Mucosa of descending colon (tissue), 3 donors: ENCODE data around the gene PIK3CD. TPM values are rescaled to one million over a fixed set of nuclear protein-coding genes. Genes with fewer than 3 reads are reported as not detected.

Experiments used
- ATAC-seq: fragments of 200-7000 bp; cut with Tn5 transposase; one replicate; pipeline ENCODE4 v1.9.1; 2020; ENCODE audit warnings: mild to moderate bottlenecking, moderate library complexity
- DNase-seq, 3 donors: peaks; one replicate each; pipeline ENCODE4 v3.0.0-alpha.2; 2020
- H3K36me3 ChIP-seq: fragments of 200-600 bp; one replicate; pipeline ENCODE4 v1.8.0; 2021; ENCODE audit warnings: low read depth, mild to moderate bottlenecking
- H3K4me1 ChIP-seq: fragments of 200-600 bp; one replicate; pipeline ENCODE4 v1.8.0; 2021; ENCODE audit warnings: low read depth, mild to moderate bottlenecking
- H3K4me3 ChIP-seq: fragments of 200-600 bp; one replicate; pipeline ENCODE4 v1.8.0; 2021; ENCODE audit warnings: mild to moderate bottlenecking
- H3K9me3 ChIP-seq: fragments of 200-600 bp; one replicate; pipeline ENCODE4 v1.8.0; 2021; ENCODE audit warnings: mild to moderate bottlenecking
- intact Hi-C, 2 donors: fragments of 100-400 bp; cut with DNase I in 1 of 2; cut with micrococcal nuclease in 1 of 2; formaldehyde crosslinking; loops; one replicate each; pipeline versions ENCODE4 v1.11.0 to v1.11.1; 2022; cut with DNase I, micrococcal nuclease
- total RNA-seq, 3 donors: library from RNA; stranded (reverse); fragmentation: NEBNext Ultra II Directional in 2 of 3; extraction: Animal tissue kit (Norgen Biotek cat#: 25700) in 2 of 3; gene quantifications; one replicate each; pipeline versions ENCODE4 v1.2.1 to v1.2.4, GENCODE V29; 2021 to 2023
- TF ChIP-seq, protein P1 (sequence below): fragments of 200-600 bp; IDR thresholded peaks from one replicate; pipeline ENCODE4 v1.8.0; 2022; ENCODE audit warnings: antibody characterized with exemption, mild to moderate bottlenecking
- donor health status: DM: no; HTN: no; CAD: no; lungs with moderate emphysema.
- donor health status: DM: no; HTN: no; CAD: no.
- donor health status: DM: no; HTN: yes; CAD: no.

The PIK3CD gene
- total RNA-seq, 3 donors from 2014 or later: 4.6 to 11.7 (median 4.8) TPM

- no peaks in the 10 kb centered on the region for H3K36me3 ChIP-seq
- intact Hi-C loops: no loop called here
- H3K9me3 ChIP-seq: no peaks in the 10 kb centered on the region
- peaks cover 31% of the 10 kb centered on the region for H3K4me1 ChIP-seq
- TF ChIP-seq, protein P1, sequence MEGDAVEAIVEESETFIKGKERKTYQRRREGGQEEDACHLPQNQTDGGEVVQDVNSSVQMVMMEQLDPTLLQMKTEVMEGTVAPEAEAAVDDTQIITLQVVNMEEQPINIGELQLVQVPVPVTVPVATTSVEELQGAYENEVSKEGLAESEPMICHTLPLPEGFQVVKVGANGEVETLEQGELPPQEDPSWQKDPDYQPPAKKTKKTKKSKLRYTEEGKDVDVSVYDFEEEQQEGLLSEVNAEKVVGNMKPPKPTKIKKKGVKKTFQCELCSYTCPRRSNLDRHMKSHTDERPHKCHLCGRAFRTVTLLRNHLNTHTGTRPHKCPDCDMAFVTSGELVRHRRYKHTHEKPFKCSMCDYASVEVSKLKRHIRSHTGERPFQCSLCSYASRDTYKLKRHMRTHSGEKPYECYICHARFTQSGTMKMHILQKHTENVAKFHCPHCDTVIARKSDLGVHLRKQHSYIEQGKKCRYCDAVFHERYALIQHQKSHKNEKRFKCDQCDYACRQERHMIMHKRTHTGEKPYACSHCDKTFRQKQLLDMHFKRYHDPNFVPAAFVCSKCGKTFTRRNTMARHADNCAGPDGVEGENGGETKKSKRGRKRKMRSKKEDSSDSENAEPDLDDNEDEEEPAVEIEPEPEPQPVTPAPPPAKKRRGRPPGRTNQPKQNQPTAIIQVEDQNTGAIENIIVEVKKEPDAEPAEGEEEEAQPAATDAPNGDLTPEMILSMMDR: no peak
- H3K4me3 ChIP-seq: no peak overlapping the region
- DNase-seq: no peak
- no peak for ATAC-seq
These were observed 39.5 kb downstream of the PIK3CD start for GRCh38 chr1:9691108-9691445.

DNA sequence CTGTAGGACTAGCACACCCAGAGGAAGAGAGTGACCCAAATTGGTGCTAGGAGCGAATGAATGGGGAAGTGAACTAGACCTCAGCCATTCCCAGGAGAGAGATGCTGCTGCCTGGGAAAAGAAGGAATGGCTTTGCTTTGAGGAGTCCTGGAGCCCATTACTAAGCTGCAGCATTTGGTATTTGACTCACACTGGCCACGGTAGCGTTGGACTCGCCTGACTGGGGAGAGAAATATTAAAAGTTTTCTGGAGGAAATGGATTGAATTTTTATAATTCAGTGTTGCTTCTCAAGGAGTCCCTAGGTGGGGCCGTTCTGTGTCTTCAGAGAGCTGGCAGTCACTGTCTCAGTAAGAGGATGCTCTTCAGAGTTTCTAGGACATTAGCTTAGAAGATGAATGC is 40.2 kb downstream of the PIK3CD start:
- H3K4me3 ChIP-seq: no peak overlapping the region
- H3K4me1 ChIP-seq: peaks cover 31% of the 10 kb centered on the region
- DNase-seq (no peak), ATAC-seq (no peak)
- H3K9me3 ChIP-seq: no peaks in the 10 kb centered on the region
- intact Hi-C loops: no loop called here
- no peaks in the 10 kb centered on the region for H3K36me3 ChIP-seq
- TF ChIP-seq, protein P1: no peak

- TF ChIP-seq, protein P1: no peak
- no peak overlapping the region for H3K4me3 ChIP-seq
- H3K9me3 ChIP-seq: no peaks in the 10 kb centered on the region
- ATAC-seq (no peak), DNase-seq (no peak)
- H3K4me1 ChIP-seq: no peaks in the 10 kb centered on the region
- H3K36me3 ChIP-seq: no peaks in the 10 kb centered on the region
- intact Hi-C loops: no loop called here
These were observed 45.3 kb downstream of the PIK3CD start for GRCh38 chr1:9696793-9697192.

DNA sequence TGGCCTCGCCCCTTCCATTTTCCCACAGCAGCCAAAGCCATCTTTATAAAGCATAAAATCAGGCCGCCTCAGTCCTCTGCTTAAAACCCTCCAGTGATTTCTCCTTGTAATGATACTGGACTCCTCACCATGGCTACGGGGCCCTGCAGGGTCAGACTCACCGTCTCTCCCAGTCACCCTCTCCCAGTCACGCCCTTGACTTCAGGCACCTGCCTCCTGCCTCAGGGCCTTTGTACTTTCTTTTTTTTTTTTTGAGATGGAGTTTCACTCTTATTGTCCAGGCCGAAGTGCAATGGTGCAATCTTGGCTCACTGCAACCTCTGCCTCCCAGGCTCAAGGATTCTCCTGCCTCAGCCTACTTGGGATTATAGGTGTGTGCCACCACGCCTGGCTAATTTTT is 47.8 kb downstream of the PIK3CD start:
- Histone ChIP-seq H3K9me3 (no peaks in the 10 kb centered on the region), H3K36me3 (no peaks in the 10 kb centered on the region), H3K4me3 (no peak overlapping the region), H3K4me1 (no peaks in the 10 kb centered on the region)
- DNase-seq: no peak
- intact Hi-C loops: no loop called here
- TF ChIP-seq, protein P1: no peak
- peak; percentile 41 for ATAC-seq

DNA sequence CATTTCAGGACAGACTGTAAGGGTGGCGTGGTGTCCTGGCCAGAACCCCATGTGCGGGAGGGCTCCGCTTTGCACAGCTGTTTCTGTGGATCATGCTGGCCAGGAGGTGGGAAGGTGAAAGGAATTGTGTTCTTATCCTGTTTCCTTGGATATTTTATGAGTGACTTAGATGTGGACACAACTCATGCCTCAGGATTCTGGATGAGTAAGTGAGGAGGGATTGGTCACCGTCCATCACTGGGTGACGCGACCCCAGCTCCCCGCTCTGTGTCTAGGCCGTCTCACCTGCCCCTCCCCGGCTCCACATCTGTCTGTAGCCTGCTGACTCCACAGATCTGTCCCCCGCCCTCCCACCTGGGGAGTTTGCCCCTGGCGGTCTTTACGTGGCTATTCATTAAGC is 48.8 kb downstream of the PIK3CD start:
- H3K4me3 ChIP-seq: no peak overlapping the region
- ATAC-seq: no peak
- TF ChIP-seq, protein P1: no peak
- no peaks in the 10 kb centered on the region for H3K9me3 ChIP-seq
- peaks cover 5% of the 10 kb centered on the region for H3K4me1 ChIP-seq
- DNase-seq: no peak
- intact Hi-C loops: no loop called here
- no peaks in the 10 kb centered on the region for H3K36me3 ChIP-seq

DNA sequence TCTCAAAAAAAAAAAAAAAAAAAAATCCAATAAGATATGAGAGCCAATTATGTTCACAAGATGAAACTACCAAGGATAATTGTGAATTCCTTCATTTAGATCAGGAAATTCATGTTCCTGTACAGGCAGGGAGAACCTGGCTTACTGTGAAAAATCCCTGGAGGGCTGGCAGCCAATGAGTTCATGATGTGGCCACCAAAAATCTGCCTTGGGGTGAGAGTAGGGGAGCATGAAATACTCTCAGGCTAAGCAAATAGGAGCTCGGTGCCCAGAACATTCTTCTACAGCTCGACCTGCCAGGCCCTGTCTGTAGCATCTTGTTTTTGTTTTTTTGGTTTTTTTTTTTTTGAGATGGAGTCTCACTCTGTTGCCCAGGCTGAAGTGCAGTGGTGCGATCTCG is 50.1 kb downstream of the PIK3CD start:
- Histone ChIP-seq H3K36me3 (no peaks in the 10 kb centered on the region), H3K4me1 (peaks cover 5% of the 10 kb centered on the region), H3K9me3 (no peaks in the 10 kb centered on the region), H3K4me3 (no peak overlapping the region)
- TF ChIP-seq, protein P1: no peak
- intact Hi-C loops: no loop called here
- ATAC-seq (no peak), DNase-seq (no peak)
